HCT116 (cell line): Measurements from ENCODE around the gene LSMEM2.

ENCODE experiments used
- CEBPB ChIP-seq: IDR thresholded peaks from 2 replicates; pipeline ENCODE4 v1.6.1; 2012; ENCODE audit warnings: low read depth
- ELF1 ChIP-seq: IDR thresholded peaks from 2 replicates; pipeline ENCODE4 v1.6.1; 2012; ENCODE audit warnings: low read depth, borderline replicate concordance
- EZH2 ChIP-seq: fragments of 200-600 bp; sonication (generic); IDR thresholded peaks from 2 replicates; pipeline ENCODE4 v1.6.1; 2017; ENCODE audit warnings: antibody characterized with exemption, mixed run types
- EZH2phosphoT487 ChIP-seq: fragments of 200-600 bp; IDR thresholded peaks from 2 replicates; pipeline ENCODE4 v1.6.1; 2018; ENCODE audit warnings: antibody characterized with exemption, borderline replicate concordance
- FOSL1 ChIP-seq: IDR thresholded peaks from 2 replicates; pipeline ENCODE4 v1.6.1; 2012; ENCODE audit warnings: low read depth
- POLR2A ChIP-seq: IDR thresholded peaks from 2 replicates; pipeline ENCODE4 v1.7.0; 2011; ENCODE audit warnings: borderline replicate concordance; ENCODE audit not compliant: insufficient read depth, insufficient read length; ENCODE audit errors: extremely low read depth
- POLR2AphosphoS5 ChIP-seq: IDR thresholded peaks from 2 replicates; pipeline ENCODE4 v1.6.1; 2011; ENCODE audit warnings: mild to moderate bottlenecking, low read depth, low read length, moderate library complexity
- SP1 ChIP-seq: IDR thresholded peaks from 2 replicates; pipeline ENCODE4 v1.6.1; 2012; ENCODE audit warnings: low read depth
- SRF ChIP-seq: IDR thresholded peaks from 2 replicates; pipeline ENCODE4 v1.6.1; 2012; ENCODE audit warnings: low read depth
- TCF7L2 ChIP-seq: IDR thresholded peaks from 2 replicates; pipeline ENCODE4 v1.7.0; 2011; ENCODE audit warnings: borderline replicate concordance, inconsistent platforms; ENCODE audit not compliant: insufficient read depth, insufficient read length; ENCODE audit errors: extremely low read depth
- YY1 ChIP-seq: IDR thresholded peaks from 2 replicates; pipeline ENCODE4 v1.6.1; 2011; ENCODE audit warnings: low read length, low read depth, moderate library complexity, mild to moderate bottlenecking; ENCODE audit not compliant: insufficient replicate concordance; ENCODE audit errors: extremely low read depth
- ZFX ChIP-seq: fragments of 450-650 bp; IDR thresholded peaks from 2 replicates; pipeline ENCODE4 v1.6.1; 2017
- TF ChIP-seq, protein P1 (sequence below), 3 experiments: fragments of 200-600 bp in 1 of 3; sonication (generic) in 1 of 3; IDR thresholded peaks in 2 of 3; conservative IDR thresholded peaks in 1 of 3; 2 replicates each; pipeline ENCODE4 v1.5.1; 2012 to 2017; ENCODE audit warnings: low read depth in 2 of 3, low read length in 2 of 3, antibody characterized with exemption in 1 of 3, borderline replicate concordance in 1 of 3, control low read depth in 1 of 3, mild to moderate bottlenecking in 1 of 3, mixed read lengths in 1 of 3, mixed run types in 1 of 3, moderate library complexity in 1 of 3; ENCODE audit not compliant: insufficient read depth in 1 of 3
- TF ChIP-seq, protein P2 (sequence below): IDR thresholded peaks from 2 replicates; pipeline ENCODE4 v1.6.1; 2011; ENCODE audit warnings: mild to moderate bottlenecking, low read length, moderate library complexity; ENCODE audit not compliant: insufficient replicate concordance; ENCODE audit errors: extremely low read depth

DNA sequence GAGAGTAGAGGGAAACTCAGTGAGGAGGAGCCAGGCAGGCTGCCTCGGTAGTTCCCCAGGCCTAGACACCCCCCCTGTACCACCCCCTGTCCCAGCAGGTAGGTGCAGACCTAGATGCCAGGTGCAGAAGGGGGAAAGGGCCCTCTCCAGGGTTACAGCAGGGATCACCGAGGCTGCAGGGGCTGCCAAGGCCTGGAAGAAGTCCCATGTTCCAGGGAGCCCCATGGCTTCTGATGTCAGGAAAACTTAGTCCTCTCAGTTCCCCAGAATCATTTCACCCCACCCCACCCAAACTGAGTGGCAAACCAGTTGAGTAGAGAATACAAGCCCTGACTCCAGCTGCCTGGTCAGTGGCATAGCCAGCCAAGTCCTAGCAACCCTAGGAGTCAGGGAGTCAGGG is 17.4 kb upstream of the LSMEM2 start:
- TF ChIP-seq CEBPB = no peak
- TF ChIP-seq, protein P1, sequence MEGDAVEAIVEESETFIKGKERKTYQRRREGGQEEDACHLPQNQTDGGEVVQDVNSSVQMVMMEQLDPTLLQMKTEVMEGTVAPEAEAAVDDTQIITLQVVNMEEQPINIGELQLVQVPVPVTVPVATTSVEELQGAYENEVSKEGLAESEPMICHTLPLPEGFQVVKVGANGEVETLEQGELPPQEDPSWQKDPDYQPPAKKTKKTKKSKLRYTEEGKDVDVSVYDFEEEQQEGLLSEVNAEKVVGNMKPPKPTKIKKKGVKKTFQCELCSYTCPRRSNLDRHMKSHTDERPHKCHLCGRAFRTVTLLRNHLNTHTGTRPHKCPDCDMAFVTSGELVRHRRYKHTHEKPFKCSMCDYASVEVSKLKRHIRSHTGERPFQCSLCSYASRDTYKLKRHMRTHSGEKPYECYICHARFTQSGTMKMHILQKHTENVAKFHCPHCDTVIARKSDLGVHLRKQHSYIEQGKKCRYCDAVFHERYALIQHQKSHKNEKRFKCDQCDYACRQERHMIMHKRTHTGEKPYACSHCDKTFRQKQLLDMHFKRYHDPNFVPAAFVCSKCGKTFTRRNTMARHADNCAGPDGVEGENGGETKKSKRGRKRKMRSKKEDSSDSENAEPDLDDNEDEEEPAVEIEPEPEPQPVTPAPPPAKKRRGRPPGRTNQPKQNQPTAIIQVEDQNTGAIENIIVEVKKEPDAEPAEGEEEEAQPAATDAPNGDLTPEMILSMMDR (IDR thresholded peaks at IDR 0.05 in 2 of 3, conservative IDR thresholded peaks at IDR 0.05 in 1 of 3; ENCODE audit: borderline replicate concordance in 1 of 3, insufficient read depth in 1 of 3, low read depth in 2 of 3, low read length in 2 of 3) = no peak
- no peak for TF ChIP-seq POLR2A
- no peak for TF ChIP-seq ELF1
- no peak for TF ChIP-seq ZFX
- no peak for TF ChIP-seq SP1
- TF ChIP-seq SRF = no peak
- TF ChIP-seq EZH2 = no peak
- TF ChIP-seq EZH2phosphoT487 = no peak
- no peak for TF ChIP-seq FOSL1
- TF ChIP-seq POLR2AphosphoS5 = no peak
- TF ChIP-seq TCF7L2 = no peak
- TF ChIP-seq YY1 = no peak
- TF ChIP-seq, protein P2, sequence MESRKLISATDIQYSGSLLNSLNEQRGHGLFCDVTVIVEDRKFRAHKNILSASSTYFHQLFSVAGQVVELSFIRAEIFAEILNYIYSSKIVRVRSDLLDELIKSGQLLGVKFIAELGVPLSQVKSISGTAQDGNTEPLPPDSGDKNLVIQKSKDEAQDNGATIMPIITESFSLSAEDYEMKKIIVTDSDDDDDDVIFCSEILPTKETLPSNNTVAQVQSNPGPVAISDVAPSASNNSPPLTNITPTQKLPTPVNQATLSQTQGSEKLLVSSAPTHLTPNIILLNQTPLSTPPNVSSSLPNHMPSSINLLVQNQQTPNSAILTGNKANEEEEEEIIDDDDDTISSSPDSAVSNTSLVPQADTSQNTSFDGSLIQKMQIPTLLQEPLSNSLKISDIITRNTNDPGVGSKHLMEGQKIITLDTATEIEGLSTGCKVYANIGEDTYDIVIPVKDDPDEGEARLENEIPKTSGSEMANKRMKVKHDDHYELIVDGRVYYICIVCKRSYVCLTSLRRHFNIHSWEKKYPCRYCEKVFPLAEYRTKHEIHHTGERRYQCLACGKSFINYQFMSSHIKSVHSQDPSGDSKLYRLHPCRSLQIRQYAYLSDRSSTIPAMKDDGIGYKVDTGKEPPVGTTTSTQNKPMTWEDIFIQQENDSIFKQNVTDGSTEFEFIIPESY = no peak
